H54 (cell line): ENCODE measurements around the gene HILPDA.

Experiments used
- DNase-seq: peaks from one replicate; pipeline ENCODE4 v3.0.0; 2011; ENCODE audit warnings: low spot score, mixed read lengths; ENCODE audit not compliant: insufficient read length
- FAIRE-seq: peaks from 3 replicates; lab custom pipeline; 2011; peaks lifted over from hg19 to GRCh38; lab: Jason Lieb, UNC
- POLR2A ChIP-seq: IDR thresholded peaks from 2 replicates; pipeline ENCODE4 v1.6.1; 2011; ENCODE audit warnings: low read depth, mild to moderate bottlenecking, low read length

HILPDA gene

DNA sequence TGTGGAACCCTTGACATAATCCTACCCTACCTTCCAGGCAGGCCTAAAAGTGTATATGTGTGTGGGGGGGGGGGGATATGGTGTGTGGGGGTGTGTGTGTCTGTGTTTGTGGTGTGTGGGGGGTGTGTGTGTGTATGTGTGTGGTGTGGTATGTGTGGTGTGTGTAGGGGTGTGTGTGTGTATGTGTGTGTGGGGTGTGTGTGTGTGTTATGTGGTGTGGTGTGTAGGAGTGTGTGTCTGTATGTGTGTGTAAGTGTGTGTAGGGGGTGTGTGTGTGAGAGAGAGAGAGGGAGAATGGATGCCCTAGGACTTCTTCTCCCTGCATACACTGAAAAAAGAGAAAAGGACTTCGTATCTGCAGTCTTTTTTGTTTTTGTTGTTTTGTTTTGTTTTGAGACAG, 33.6 kb upstream of the HILPDA start:
- FAIRE-seq (no peak), DNase-seq (no peak)
- no peak for TF ChIP-seq POLR2A

GRCh38 chr7:128422842-128423241, 32.8 kb upstream of the HILPDA start:
- FAIRE-seq (no peak), DNase-seq (no peak)
- no peak for TF ChIP-seq POLR2A

GRCh38 chr7:128424686-128425275, 30.9 kb upstream of the HILPDA start:
- FAIRE-seq (no peak), DNase-seq (no peak)
- TF ChIP-seq POLR2A, result no peak

GRCh38 chr7:128425850-128426249, 29.8 kb upstream of the HILPDA start:
- peak; percentile 71 for DNase-seq
- no peak for TF ChIP-seq POLR2A
- FAIRE-seq, result no peak

DNA sequence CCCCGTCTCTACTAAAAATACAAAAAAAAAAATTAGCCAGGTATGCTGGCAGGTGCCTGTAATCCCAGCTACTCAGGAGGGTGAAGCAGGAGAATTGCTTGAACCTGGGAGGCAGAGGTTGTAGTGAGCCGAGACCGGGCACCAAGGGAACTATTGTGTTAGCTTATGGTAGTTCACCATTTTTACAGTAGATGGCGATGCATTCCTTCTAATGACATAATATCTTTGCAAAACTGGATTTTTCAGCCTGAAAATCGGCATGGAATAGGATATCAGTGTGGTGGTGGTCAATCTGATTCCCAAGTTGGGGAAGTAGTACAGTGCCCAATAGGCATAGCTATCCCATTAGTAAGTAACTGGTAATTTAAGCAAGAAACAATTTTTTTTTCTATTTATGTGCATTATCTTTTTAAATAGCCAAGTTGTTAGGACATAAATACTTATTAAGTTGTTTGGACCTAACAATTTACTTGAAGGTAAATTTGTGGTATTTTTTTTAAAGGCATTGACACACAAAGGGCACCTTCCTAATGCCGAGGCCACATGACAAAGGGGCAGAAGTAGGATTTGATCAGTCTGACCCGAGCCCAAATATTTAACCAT, 28.3 kb upstream of the HILPDA start:
- TF ChIP-seq POLR2A, result no peak
- DNase-seq (no peak), FAIRE-seq (no peak)

- no peak for FAIRE-seq
Observed at GRCh38 chr7:128430207-128430606, 25.5 kb upstream of the HILPDA start.

GRCh38 chr7:128431221-128431620, 24.5 kb upstream of the HILPDA start:
- no peak for FAIRE-seq

More at GRCh38 chr7:128430207-128430606, 25.5 kb upstream of the HILPDA start:
- no peak for TF ChIP-seq POLR2A
- DNase-seq, result no peak

DNA sequence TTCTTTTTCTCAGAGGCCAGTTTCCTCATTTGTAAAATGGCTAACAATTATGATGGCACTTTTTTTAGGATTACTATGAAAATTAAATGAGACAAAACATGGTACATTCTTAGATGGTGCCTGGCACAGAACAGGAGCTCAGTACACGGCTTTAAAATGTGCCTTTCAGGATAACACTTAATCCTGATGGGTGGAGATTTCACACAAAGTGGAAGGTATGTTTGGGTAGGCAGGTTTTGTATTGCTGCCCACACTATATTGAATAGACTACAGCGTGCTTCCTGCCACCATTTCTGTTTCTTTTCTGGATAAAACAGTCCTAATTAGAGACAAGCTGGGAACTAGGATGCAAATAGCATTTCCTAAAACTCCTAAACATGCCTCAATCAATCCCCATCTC, 23.9 kb upstream of the HILPDA start:
- no peak for DNase-seq
- TF ChIP-seq POLR2A, result no peak
- no peak for FAIRE-seq

More at GRCh38 chr7:128431221-128431620, 24.5 kb upstream of the HILPDA start:
- DNase-seq, result no peak
- no peak for TF ChIP-seq POLR2A

- no peak for TF ChIP-seq POLR2A
- FAIRE-seq (no peak), DNase-seq (no peak)
Observed at GRCh38 chr7:128434413-128435326, 21.0 kb upstream of the HILPDA start.

DNA sequence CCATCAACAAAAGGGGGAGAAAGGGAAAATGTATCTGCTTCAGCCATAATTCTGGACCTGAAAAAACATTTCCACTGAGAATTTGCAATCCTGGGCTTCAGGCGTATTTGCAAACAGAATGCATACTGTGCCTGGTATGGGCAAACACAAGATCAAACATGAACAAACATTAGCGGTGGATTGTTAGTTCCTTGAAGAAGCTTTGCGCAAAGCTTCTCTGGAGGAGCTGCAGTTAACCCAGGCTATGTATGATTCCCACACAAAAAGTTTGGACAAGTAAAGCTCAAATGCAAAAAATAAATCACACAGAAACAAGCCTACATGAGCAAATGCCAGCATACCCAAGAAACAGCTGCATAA, 20.4 kb upstream of the HILPDA start:
- FAIRE-seq (no peak), DNase-seq (no peak)
- TF ChIP-seq POLR2A, result no peak

DNA sequence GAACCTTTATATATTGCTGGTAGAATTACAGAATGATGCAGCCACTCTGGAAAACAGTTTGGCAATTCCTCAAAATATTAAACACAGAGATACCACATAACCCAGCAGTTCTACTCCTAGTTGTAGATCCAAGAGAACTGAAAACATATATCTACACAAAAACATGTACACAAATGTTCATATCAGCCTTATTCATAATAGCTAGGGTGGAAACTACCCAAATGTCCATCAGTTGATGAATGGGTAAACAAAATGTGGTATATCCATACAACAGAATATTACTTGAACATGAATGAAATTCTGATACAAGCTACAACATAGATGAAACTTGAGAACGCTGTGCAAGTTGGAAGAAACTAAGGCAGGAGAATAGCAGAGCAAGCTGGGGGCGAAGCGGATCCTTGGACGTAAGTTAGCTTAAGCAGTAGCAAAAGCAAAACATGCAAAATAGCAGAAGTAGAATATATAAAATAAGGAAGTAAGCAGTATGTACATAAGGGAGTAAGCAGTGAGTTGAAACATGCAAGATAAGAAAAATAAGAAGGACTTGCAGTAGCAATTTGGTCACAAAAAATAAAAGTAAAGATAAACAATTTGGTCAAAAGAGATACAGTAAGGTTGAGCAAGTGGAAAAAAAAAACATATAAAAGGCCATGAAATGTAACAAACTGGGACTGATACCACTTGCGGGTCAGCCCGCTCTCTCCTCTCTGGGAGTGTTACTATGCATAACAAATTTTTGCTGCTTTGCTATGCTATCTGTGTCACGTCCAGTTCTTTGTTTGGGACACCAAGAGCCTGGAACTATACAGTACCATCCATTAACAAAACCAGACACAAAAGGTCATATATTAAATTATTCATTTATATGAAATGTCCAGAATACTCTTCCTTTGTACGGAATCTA, 18.0 kb upstream of the HILPDA start:
- TF ChIP-seq POLR2A, result no peak
- FAIRE-seq (no peak), DNase-seq (no peak)

- no peak for TF ChIP-seq POLR2A
- FAIRE-seq (no peak), DNase-seq (no peak)
Observed at GRCh38 chr7:128442356-128442755, 13.3 kb upstream of the HILPDA start.

GRCh38 chr7:128443831-128444600, 11.7 kb upstream of the HILPDA start:
- no peak for DNase-seq
- no peak for FAIRE-seq
- TF ChIP-seq POLR2A, result no peak
